HepG2 (cell line): ENCODE measurements around the gene FOSL2. TPM values are rescaled to one million over a fixed set of nuclear protein-coding genes. Genes with fewer than 3 reads are reported as not detected.

ENCODE experiments used
- AGO2 ChIP-seq: fragments of 200-400 bp; formaldehyde crosslinking; optimal IDR thresholded peaks from 2 replicates; pipeline ENCODE3; 2017; ENCODE audit warnings: mild to moderate bottlenecking, low read depth, low read length, moderate library complexity
- ELF1 ChIP-seq: sonication (generic); formaldehyde crosslinking; IDR thresholded peaks from 2 replicates; pipeline ENCODE4 v1.4.0; 2020; ENCODE audit warnings: missing genetic modification reagents
- ELF4 ChIP-seq: sonication (generic); formaldehyde crosslinking; IDR thresholded peaks from 2 replicates; pipeline ENCODE4 v1.5.0; 2020; ENCODE audit warnings: missing genetic modification reagents, mild to moderate bottlenecking, moderate library complexity, borderline replicate concordance
- ESRRA ChIP-seq: sonication (generic); formaldehyde crosslinking; IDR thresholded peaks from 2 replicates; pipeline ENCODE4 v1.5.1; 2020; ENCODE audit warnings: mild to moderate bottlenecking, low read depth, missing genetic modification reagents
- FLYWCH1 ChIP-seq: sonication (generic); formaldehyde crosslinking; IDR thresholded peaks from 2 replicates; pipeline ENCODE4 v1.8.1; 2023; ENCODE audit warnings: mild to moderate bottlenecking, missing genetic modification reagents
- GLI4 ChIP-seq: sonication (generic); formaldehyde crosslinking; IDR thresholded peaks from 2 replicates; pipeline ENCODE4 v1.5.1; 2020; ENCODE audit warnings: missing genetic modification reagents, mild to moderate bottlenecking, moderate library complexity, borderline replicate concordance
- MYC ChIP-seq: sonication (generic); formaldehyde crosslinking; IDR thresholded peaks from 2 replicates; pipeline ENCODE4 v1.9.0; 2021; ENCODE audit warnings: missing genetic modification reagents, borderline replicate concordance
- NCOA5 ChIP-seq: sonication (generic); formaldehyde crosslinking; IDR thresholded peaks from 2 replicates; pipeline ENCODE4 v1.4.0; 2020; ENCODE audit warnings: missing genetic modification reagents
- PCBP2 ChIP-seq: fragments of 200-400 bp; formaldehyde crosslinking; optimal IDR thresholded peaks from 2 replicates; pipeline ENCODE3; 2018; ENCODE audit warnings: low read length, low read depth; ENCODE audit not compliant: poor library complexity, severe bottlenecking
- RNF2 ChIP-seq: fragments of 450-650 bp; conservative IDR thresholded peaks from 2 replicates; pipeline ENCODE4 v1.6.1; 2016; ENCODE audit warnings: low read depth
- SP140L ChIP-seq: sonication (generic); formaldehyde crosslinking; IDR thresholded peaks from 2 replicates; pipeline ENCODE4 v1.4.0; 2020; ENCODE audit warnings: missing genetic modification reagents, borderline replicate concordance
- TAF1 ChIP-seq: sonication (generic); formaldehyde crosslinking; IDR thresholded peaks from 2 replicates; pipeline ENCODE4 v1.4.0; 2020; ENCODE audit warnings: missing genetic modification reagents
- ZC3H4 ChIP-seq: sonication (generic); formaldehyde crosslinking; IDR thresholded peaks from 2 replicates; pipeline ENCODE4 v1.4.0; 2020; ENCODE audit warnings: missing genetic modification reagents, borderline replicate concordance
- ZNF292 ChIP-seq: sonication (generic); formaldehyde crosslinking; IDR thresholded peaks from 2 replicates; pipeline ENCODE4 v1.8.1; 2022; ENCODE audit warnings: mild to moderate bottlenecking, low read depth, missing genetic modification reagents, borderline replicate concordance
- ZNF431 ChIP-seq: sonication (generic); formaldehyde crosslinking; IDR thresholded peaks from 2 replicates; pipeline ENCODE4 v1.9.0; 2022; ENCODE audit warnings: missing genetic modification reagents, low read depth, mild to moderate bottlenecking, borderline replicate concordance
- ZNF567 ChIP-seq: sonication (generic); formaldehyde crosslinking; IDR thresholded peaks from 2 replicates; pipeline ENCODE4 v1.8.1; 2023; ENCODE audit warnings: mild to moderate bottlenecking, missing genetic modification reagents, borderline replicate concordance
- ZNF607 ChIP-seq: sonication (generic); formaldehyde crosslinking; IDR thresholded peaks from 2 replicates; pipeline ENCODE4 v1.5.1; 2020; ENCODE audit warnings: missing genetic modification reagents, mild to moderate bottlenecking, borderline replicate concordance
- ZNF775 ChIP-seq: sonication (generic); formaldehyde crosslinking; IDR thresholded peaks from 2 replicates; pipeline ENCODE4 v1.4.0; 2020; ENCODE audit warnings: missing genetic modification reagents, mild to moderate bottlenecking, moderate library complexity, borderline replicate concordance
- ZSCAN22 ChIP-seq: sonication (generic); formaldehyde crosslinking; IDR thresholded peaks from 2 replicates; pipeline ENCODE4 v1.4.0; 2020; ENCODE audit warnings: mild to moderate bottlenecking, missing genetic modification reagents
- polyA plus RNA-seq, 8 experiments: library from polyadenylated mRNA; depleted of rRNA in 3 of 8; stranded (reverse) in 7 of 8; unstranded in 1 of 8; fragments of >200 nt; fragmentation: Illumina TruSeq in 4 of 8; extraction: Trizol in 4 of 8; gene quantifications; 2 replicates each; pipeline versions ENCODE4 v1.2.1 to v1.2.3, GENCODE V29; 2011 to 2016; ENCODE audit warnings: low read depth in 4 of 8, missing spikeins in 1 of 8, mixed read lengths in 1 of 8; ENCODE audit not compliant: insufficient read depth in 1 of 8
- total RNA-seq, 5 experiments: library from RNA; depleted of rRNA; stranded (reverse); fragments of >200 nt; fragmentation: Illumina TruSeq; extraction: Trizol; gene quantifications; 2 replicates each; pipeline ENCODE4 v1.2.3, GENCODE V29; 2016; ENCODE audit warnings: low read depth in 1 of 5
- TF ChIP-seq, protein P1 (sequence below): sonication (generic); formaldehyde crosslinking; IDR thresholded peaks from 2 replicates; pipeline ENCODE4 v1.8.0; 2022; ENCODE audit warnings: mild to moderate bottlenecking, missing genetic modification reagents, moderate library complexity
- TF ChIP-seq, protein P2 (sequence below): sonication (generic); formaldehyde crosslinking; IDR thresholded peaks from 2 replicates; pipeline ENCODE4 v1.9.0; 2021; ENCODE audit warnings: missing genetic modification reagents, borderline replicate concordance
- TF ChIP-seq, protein P3 (sequence below): IDR thresholded peaks from 2 replicates; pipeline ENCODE4 v1.4.0; 2020; ENCODE audit warnings: mild to moderate bottlenecking, missing genetic modification reagents

The FOSL2 gene
- total and polyA plus RNA-seq, 2 of the 13 experiments (the other 11 are each of a cell fraction or from before 2014, with no cell fraction given) = 3.4 to 18.1 TPM

DNA sequence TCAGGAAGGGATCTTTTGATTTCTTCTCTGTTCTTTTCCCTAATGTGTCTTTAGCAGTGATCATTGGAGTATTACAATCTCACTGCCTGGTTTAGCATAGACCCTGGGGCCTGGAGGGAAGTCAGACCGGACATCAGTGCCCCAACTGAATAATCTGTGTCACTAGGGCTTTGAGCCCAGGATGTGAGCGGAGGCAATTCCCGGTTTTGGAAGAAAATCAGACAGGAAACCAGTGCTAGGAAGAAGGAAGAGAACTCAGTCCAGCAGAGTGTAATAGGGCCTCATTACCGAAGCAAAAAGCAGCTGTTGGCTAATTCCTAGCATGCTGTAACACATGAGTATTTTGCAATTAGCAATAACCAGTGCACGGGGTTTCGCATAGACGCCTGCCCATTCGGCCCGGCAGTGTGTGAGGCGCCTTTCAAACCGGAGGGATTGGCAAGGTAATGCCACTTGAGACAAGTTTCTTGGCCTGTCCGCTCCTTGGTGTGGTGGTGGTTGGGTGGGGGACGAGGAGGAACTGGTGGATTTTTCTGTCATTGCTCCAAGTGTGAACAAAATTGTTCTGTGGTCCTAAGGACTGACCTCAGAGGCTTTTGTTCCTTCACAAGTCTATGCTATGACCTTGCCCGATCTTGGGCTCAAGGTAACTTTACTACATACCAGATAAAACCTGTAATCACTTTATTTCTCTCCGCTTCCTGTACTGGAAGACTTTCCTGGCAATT, 2.8 kb downstream of the FOSL2 start (continued):
- TF ChIP-seq ZNF775 (CRISPR knock-in tag) = no peak
- TF ChIP-seq, protein P1, sequence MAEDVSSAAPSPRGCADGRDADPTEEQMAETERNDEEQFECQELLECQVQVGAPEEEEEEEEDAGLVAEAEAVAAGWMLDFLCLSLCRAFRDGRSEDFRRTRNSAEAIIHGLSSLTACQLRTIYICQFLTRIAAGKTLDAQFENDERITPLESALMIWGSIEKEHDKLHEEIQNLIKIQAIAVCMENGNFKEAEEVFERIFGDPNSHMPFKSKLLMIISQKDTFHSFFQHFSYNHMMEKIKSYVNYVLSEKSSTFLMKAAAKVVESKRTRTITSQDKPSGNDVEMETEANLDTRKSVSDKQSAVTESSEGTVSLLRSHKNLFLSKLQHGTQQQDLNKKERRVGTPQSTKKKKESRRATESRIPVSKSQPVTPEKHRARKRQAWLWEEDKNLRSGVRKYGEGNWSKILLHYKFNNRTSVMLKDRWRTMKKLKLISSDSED (CRISPR knock-in tag) = no peak
- no peak for TF ChIP-seq ELF4 (CRISPR knock-in tag)
- TF ChIP-seq ESRRA = no peak
- TF ChIP-seq, protein P2, sequence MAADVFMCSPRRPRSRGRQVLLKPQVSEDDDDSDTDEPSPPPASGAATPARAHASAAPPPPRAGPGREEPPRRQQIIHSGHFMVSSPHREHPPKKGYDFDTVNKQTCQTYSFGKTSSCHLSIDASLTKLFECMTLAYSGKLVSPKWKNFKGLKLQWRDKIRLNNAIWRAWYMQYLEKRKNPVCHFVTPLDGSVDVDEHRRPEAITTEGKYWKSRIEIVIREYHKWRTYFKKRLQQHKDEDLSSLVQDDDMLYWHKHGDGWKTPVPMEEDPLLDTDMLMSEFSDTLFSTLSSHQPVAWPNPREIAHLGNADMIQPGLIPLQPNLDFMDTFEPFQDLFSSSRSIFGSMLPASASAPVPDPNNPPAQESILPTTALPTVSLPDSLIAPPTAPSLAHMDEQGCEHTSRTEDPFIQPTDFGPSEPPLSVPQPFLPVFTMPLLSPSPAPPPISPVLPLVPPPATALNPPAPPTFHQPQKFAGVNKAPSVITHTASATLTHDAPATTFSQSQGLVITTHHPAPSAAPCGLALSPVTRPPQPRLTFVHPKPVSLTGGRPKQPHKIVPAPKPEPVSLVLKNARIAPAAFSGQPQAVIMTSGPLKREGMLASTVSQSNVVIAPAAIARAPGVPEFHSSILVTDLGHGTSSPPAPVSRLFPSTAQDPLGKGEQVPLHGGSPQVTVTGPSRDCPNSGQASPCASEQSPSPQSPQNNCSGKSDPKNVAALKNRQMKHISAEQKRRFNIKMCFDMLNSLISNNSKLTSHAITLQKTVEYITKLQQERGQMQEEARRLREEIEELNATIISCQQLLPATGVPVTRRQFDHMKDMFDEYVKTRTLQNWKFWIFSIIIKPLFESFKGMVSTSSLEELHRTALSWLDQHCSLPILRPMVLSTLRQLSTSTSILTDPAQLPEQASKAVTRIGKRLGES = no peak
- no peak for TF ChIP-seq ELF1 (CRISPR knock-in tag)
- TF ChIP-seq, protein P3, sequence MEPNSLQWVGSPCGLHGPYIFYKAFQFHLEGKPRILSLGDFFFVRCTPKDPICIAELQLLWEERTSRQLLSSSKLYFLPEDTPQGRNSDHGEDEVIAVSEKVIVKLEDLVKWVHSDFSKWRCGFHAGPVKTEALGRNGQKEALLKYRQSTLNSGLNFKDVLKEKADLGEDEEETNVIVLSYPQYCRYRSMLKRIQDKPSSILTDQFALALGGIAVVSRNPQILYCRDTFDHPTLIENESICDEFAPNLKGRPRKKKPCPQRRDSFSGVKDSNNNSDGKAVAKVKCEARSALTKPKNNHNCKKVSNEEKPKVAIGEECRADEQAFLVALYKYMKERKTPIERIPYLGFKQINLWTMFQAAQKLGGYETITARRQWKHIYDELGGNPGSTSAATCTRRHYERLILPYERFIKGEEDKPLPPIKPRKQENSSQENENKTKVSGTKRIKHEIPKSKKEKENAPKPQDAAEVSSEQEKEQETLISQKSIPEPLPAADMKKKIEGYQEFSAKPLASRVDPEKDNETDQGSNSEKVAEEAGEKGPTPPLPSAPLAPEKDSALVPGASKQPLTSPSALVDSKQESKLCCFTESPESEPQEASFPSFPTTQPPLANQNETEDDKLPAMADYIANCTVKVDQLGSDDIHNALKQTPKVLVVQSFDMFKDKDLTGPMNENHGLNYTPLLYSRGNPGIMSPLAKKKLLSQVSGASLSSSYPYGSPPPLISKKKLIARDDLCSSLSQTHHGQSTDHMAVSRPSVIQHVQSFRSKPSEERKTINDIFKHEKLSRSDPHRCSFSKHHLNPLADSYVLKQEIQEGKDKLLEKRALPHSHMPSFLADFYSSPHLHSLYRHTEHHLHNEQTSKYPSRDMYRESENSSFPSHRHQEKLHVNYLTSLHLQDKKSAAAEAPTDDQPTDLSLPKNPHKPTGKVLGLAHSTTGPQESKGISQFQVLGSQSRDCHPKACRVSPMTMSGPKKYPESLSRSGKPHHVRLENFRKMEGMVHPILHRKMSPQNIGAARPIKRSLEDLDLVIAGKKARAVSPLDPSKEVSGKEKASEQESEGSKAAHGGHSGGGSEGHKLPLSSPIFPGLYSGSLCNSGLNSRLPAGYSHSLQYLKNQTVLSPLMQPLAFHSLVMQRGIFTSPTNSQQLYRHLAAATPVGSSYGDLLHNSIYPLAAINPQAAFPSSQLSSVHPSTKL (CRISPR knock-in tag) = no peak; the same call in 1 of the 2 replicates
- TF ChIP-seq ZC3H4 (CRISPR knock-in tag) = no peak; the same call in 1 of the 2 replicates
- no peak for TF ChIP-seq ZNF292
- no peak for TF ChIP-seq AGO2
- no peak for TF ChIP-seq GLI4 (CRISPR knock-in tag)
- no peak for TF ChIP-seq PCBP2
- TF ChIP-seq ZNF431 = no peak
- peak; percentile 44; the same call in 1 of the 2 replicates for TF ChIP-seq TAF1
- TF ChIP-seq SP140L = no peak
- TF ChIP-seq ZSCAN22 (CRISPR knock-in tag) = no peak
- no peak for TF ChIP-seq ZNF607
- TF ChIP-seq RNF2 = no peak
- TF ChIP-seq ZNF567 (CRISPR knock-in tag) = 0 out of 2 replicates have a peak, but pooled peaks have one; percentile 59
- no peak for TF ChIP-seq FLYWCH1
- no peak for TF ChIP-seq NCOA5 (CRISPR knock-in tag)
- TF ChIP-seq MYC (CRISPR knock-in tag) = 0 out of 2 replicates have a peak, but pooled peaks have one; percentile 30
